Skeletal muscle satellite cell (primary cell): ENCODE measurements around the gene MAP7D3.

Source experiments
- H3K27me3 ChIP-seq: 2 replicates; pipeline ENCODE4 v1.7.0; 2013; ENCODE audit warnings: low read length; ENCODE audit not compliant: control insufficient read depth, insufficient read depth
- H3K36me3 ChIP-seq: 2 replicates; pipeline ENCODE4 v1.7.0; 2013; ENCODE audit warnings: mild to moderate bottlenecking, control low read depth, low read length; ENCODE audit not compliant: insufficient read depth
- H3K4me1 ChIP-seq: 2 replicates; pipeline ENCODE4 v1.7.0; 2013; ENCODE audit warnings: low read length; ENCODE audit not compliant: control insufficient read depth, insufficient read depth
- H3K4me2 ChIP-seq: 2 replicates; pipeline ENCODE4 v1.7.0; 2013; ENCODE audit warnings: mild to moderate bottlenecking, low read length
- H3K4me3 ChIP-seq: 2 replicates; pipeline ENCODE4 v1.7.0; 2013; ENCODE audit warnings: low read length
- H3K9ac ChIP-seq: 2 replicates; pipeline ENCODE4 v1.7.0; 2013; ENCODE audit warnings: mild to moderate bottlenecking, low read depth, low read length, moderate library complexity
- H3K9me3 ChIP-seq: replicated peaks from 2 replicates; pipeline ENCODE4 v1.7.0; 2013; ENCODE audit warnings: mild to moderate bottlenecking, control low read depth, low read length

The MAP7D3 gene

DNA sequence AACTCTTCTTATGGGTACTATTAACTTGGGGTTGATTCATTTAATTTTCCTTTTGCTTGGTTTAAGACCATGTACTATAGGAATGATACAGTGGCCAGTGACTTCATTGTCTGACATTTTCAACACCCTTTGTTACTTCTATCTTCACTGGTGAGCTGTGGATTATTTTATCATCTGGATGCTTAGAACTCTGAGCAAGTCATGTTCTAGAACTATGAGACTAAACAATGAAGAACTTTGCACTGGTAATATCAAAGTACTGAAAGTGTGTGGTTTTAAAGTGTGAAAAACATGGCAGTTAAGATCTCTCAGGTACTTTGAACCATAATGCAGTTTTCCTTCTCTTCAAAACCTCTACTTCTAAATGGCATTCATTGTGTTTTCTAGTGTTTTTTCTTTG is 47.8 kb downstream of the MAP7D3 start:
- Histone ChIP-seq H3K4me1 (peaks cover 51% of the 10 kb centered on the region), H3K4me3 (no peak overlapping the region), H3K27me3 (no peaks in the 10 kb centered on the region), H3K36me3 (peaks cover 3% of the 10 kb centered on the region), H3K9me3 (no peaks in the 10 kb centered on the region), H3K4me2 (peak overlapping the region; percentile 29), H3K9ac (peak overlapping the region; percentile 46)

DNA sequence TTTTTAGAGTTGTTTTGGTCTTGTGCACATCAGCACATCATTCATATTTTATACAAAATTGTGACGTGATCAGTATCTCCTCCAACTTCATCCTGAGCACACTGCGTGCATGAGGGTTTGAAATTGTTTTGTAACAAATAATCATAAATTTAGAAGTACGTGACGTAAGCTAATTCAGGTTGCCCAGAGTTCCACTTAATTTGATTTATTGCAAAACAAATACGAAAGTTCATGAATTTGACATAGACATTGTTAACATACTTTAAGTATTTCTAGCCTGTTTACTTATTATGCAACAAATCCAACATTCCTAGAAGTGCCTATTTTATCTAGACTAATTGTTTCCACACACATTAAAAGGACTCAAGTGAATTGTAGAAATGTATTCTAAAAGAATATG is 48.3 kb downstream of the MAP7D3 start:
- peaks cover 3% of the 10 kb centered on the region for H3K36me3 ChIP-seq
- H3K4me1 ChIP-seq: peaks cover 56% of the 10 kb centered on the region
- H3K4me2 ChIP-seq: peak overlapping the region; percentile 29
- H3K9ac ChIP-seq: peak overlapping the region; percentile 46
- no peaks in the 10 kb centered on the region for H3K27me3 ChIP-seq
- H3K9me3 ChIP-seq: no peaks in the 10 kb centered on the region
- no peak overlapping the region for H3K4me3 ChIP-seq

DNA sequence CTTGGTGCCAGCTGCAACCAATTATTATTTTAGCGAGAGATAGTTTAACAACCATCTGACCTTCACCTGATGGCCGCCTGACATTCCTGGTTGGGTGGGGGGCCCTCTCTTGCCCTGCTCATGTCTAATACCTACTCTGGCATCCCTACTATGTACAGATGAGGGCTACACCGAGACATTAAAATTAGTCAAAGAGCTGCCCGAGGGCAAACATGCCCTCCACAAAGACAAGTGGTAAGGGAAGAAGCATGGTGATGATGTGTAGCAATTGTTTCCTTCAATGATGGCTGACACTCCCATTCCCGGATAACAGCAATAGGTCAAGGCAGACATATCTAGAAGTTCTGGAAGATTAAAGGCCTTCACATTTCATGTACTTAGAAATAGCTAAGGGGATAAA is 49.6 kb downstream of the MAP7D3 start:
- Histone ChIP-seq H3K36me3 (no peaks in the 10 kb centered on the region), H3K4me3 (no peak overlapping the region), H3K4me2 (no peak overlapping the region), H3K9ac (no peak overlapping the region), H3K9me3 (no peaks in the 10 kb centered on the region), H3K4me1 (peaks cover 64% of the 10 kb centered on the region), H3K27me3 (no peaks in the 10 kb centered on the region)

DNA sequence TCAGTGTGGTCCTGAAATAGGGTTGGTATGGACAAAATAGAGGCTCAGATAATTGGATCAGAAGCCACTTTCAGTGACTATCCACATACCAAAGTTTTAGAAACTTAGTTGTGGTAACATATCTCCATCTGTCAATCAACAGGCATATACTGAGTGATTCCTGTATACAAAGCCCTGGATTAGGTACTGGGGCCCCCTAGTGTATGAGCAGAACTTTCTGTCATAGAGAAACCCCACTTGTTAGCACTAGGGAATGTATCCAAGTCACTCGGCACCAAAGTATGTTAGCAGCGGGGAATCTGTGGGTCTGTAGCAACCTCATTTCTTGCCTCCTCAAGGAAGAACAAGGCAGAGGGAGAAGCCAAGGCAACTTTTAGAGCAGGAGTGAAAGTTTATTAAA is 50.7 kb downstream of the MAP7D3 start:
- Histone ChIP-seq H3K4me2 (no peak overlapping the region), H3K4me1 (peaks cover 71% of the 10 kb centered on the region), H3K9me3 (no peaks in the 10 kb centered on the region)

DNA sequence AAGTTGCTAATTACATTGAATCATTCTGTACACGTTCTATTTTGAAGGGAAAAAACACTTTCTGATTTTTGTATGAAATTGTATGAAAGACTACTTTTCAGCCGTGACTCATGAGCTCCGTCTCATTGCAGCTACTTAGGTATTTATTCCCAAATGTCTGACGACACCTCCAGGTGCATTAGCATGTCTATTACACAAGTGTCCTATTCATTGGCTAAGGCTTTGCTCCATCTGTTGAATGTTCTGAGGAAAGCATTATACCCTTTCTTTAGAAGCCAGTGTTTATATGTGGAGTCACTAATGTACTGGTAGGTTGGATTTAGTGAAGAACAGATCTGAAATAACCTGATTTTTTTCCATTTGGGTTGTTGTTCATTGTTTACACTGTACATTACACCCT is 51.8 kb downstream of the MAP7D3 start:
- peaks cover 64% of the 10 kb centered on the region for H3K4me1 ChIP-seq
- no peak overlapping the region for H3K4me3 ChIP-seq
- H3K36me3 ChIP-seq: no peaks in the 10 kb centered on the region
- peak overlapping the region; percentile 54 for H3K9ac ChIP-seq
- H3K27me3 ChIP-seq: no peaks in the 10 kb centered on the region
- no peaks in the 10 kb centered on the region for H3K9me3 ChIP-seq
- peak overlapping the region; percentile 36 for H3K4me2 ChIP-seq

More for the DNA sequence above, 50.7 kb downstream of the MAP7D3 start:
- H3K27me3 ChIP-seq: no peaks in the 10 kb centered on the region
- H3K36me3 ChIP-seq: no peaks in the 10 kb centered on the region
- H3K9ac ChIP-seq: peak overlapping the region; percentile 43
- H3K4me3 ChIP-seq: no peak overlapping the region

DNA sequence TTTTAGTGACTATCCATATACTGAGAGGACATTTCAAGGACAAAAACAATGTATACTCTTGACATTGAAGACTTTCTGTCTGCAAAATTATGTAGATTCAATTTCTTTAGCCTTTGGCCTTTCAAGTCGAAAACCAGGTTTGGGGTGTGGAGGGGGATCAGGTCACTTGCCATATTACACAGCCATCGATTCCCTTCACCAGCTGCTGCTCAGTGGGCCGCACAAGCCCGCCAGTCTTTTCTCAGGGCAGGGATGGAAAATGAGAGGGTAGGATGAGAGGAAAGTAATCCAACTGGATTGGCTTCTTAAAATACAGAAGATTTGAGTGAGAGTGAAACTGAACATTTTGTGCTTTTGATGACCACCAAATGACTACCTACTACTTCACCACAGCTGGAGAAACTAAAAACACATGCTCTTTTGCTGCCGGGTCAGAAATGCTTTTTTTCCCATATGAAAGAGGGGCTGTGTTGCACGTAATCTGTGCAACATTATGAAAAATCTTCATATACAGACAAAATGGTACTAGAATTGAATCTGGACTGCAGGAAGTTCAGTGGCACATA is 52.4 kb downstream of the MAP7D3 start:
- peak overlapping the region; percentile 54 for H3K9ac ChIP-seq
- H3K9me3 ChIP-seq: no peaks in the 10 kb centered on the region
- peaks cover 59% of the 10 kb centered on the region for H3K4me1 ChIP-seq
- H3K36me3 ChIP-seq: no peaks in the 10 kb centered on the region
- no peak overlapping the region for H3K4me3 ChIP-seq
- H3K4me2 ChIP-seq: peak overlapping the region; percentile 36
- no peaks in the 10 kb centered on the region for H3K27me3 ChIP-seq

DNA sequence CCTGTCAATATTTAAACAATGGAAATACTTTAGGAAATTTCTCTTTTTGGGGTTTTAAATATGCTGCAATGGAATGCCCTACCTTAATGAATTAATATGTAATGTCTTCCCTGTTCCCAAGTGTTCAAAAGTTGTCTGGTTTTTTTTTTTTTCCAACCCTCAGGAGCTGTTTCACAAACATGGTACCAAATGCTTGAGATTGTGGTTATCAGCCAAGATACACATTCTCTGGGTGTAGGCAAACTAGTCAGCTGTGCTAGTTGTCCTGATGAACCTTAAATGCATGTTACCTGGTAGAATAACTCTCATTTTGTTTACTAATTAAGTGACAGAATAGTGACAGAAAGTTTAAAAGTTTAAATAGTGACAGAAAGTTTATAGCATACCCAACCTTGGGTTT is 53.2 kb downstream of the MAP7D3 start:
- no peak overlapping the region for H3K4me3 ChIP-seq
- no peaks in the 10 kb centered on the region for H3K27me3 ChIP-seq

DNA sequence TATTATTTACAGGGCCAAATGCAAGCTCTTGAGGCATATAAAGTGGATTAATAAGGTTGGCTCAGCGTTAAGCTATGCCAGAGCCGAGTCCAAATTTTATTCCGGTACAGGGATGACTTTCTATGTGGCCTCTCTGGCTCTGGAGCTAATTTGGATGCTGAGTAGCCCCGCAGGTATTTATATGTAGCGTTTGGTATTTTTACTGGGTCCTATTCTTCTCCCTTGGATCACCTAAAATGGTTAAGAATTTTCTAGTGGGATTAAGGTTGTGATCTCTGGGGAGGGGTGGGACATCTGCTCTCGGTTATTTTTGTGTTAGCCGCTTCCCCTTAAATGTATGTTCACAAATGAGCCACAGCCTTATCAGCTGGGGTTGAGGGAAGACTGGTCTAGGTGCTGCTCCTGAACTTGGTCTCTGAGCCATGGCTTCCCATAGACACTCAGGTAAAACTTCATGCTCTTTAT is 54.5 kb downstream of the MAP7D3 start:
- Histone ChIP-seq H3K4me2 (peak overlapping the region; percentile 8), H3K9me3 (no peaks in the 10 kb centered on the region), H3K9ac (peak overlapping the region; percentile 53), H3K4me3 (no peak overlapping the region), H3K27me3 (no peaks in the 10 kb centered on the region), H3K4me1 (peaks cover 61% of the 10 kb centered on the region), H3K36me3 (no peaks in the 10 kb centered on the region)

More for the DNA sequence above, 53.2 kb downstream of the MAP7D3 start:
- H3K4me2 ChIP-seq: peak overlapping the region; percentile 36
- H3K4me1 ChIP-seq: peaks cover 59% of the 10 kb centered on the region
- H3K9ac ChIP-seq: peak overlapping the region; percentile 53
- H3K9me3 ChIP-seq: no peaks in the 10 kb centered on the region
- H3K36me3 ChIP-seq: no peaks in the 10 kb centered on the region

DNA sequence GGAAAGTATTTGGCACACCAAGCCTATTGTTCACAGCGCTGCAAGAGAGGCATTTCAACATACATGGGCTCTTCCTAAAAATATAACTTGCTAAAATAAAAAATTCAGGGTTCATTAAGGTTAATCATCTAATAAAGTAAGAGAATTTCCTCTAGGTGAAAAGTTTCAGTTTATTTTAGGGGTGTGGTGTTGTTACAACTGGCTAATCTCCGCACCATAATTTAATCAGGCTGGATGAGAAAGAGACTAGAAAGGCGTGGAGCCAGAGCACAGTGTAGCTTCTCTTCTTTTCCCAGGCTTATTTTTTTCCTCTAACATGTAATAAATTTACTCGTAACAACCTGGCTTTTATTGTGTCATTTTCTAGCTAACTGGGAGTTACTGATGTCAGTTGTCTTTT is 56.0 kb downstream of the MAP7D3 start:
- H3K9me3 ChIP-seq: no peaks in the 10 kb centered on the region
- H3K36me3 ChIP-seq: no peaks in the 10 kb centered on the region
- peaks cover 61% of the 10 kb centered on the region for H3K4me1 ChIP-seq
- no peak overlapping the region for H3K9ac ChIP-seq
- H3K4me2 ChIP-seq: no peak overlapping the region
- H3K27me3 ChIP-seq: no peaks in the 10 kb centered on the region
- no peak overlapping the region for H3K4me3 ChIP-seq

DNA sequence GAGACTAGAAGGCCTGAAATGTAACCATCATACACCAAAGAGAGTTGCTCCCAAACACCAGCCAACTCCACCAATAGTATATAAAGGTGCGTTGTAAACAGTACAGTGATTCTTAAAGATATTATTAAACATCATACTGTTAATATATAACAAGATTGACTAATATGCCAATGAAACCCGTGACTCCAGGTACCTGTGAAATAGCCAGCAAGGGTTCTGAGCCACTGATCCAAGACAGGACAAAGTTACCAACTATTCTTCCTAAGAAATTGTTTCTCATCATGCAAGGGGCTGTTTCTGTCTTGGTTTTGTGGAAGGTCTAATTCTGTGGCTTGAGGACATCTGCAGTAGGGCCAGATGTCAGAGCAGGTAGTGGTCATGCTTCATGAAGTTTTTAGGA is 56.7 kb downstream of the MAP7D3 start:
- H3K9me3 ChIP-seq: no peaks in the 10 kb centered on the region
- no peak overlapping the region for H3K4me3 ChIP-seq
- no peaks in the 10 kb centered on the region for H3K27me3 ChIP-seq
- no peak overlapping the region for H3K4me2 ChIP-seq
- H3K4me1 ChIP-seq: peaks cover 54% of the 10 kb centered on the region
- no peaks in the 10 kb centered on the region for H3K36me3 ChIP-seq
- no peak overlapping the region for H3K9ac ChIP-seq

DNA sequence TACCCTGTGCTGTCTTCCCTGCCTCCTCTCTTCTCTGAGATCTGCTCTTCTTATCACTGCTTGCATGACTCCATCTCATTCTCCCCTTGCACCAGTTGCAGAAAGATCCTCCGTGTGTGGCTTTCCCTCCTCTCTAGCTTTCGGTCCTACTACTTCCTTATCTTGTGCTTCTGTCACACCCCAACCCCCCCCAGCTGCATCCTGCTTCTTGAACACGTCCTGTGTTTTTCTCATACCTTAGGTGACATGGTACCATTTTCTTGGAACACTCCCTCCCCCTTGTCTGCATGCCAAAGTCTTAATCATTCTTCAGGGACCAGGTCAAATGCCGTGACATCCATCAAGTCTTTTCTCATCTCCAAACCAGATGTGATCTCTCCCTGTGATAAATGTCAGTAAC is 57.4 kb downstream of the MAP7D3 start:
- peaks cover 47% of the 10 kb centered on the region for H3K4me1 ChIP-seq
- H3K9me3 ChIP-seq: no peaks in the 10 kb centered on the region
- peak overlapping the region; percentile 50 for H3K4me2 ChIP-seq
- no peaks in the 10 kb centered on the region for H3K36me3 ChIP-seq
- no peaks in the 10 kb centered on the region for H3K27me3 ChIP-seq
- no peak overlapping the region for H3K4me3 ChIP-seq
- H3K9ac ChIP-seq: peak overlapping the region; percentile 7

DNA sequence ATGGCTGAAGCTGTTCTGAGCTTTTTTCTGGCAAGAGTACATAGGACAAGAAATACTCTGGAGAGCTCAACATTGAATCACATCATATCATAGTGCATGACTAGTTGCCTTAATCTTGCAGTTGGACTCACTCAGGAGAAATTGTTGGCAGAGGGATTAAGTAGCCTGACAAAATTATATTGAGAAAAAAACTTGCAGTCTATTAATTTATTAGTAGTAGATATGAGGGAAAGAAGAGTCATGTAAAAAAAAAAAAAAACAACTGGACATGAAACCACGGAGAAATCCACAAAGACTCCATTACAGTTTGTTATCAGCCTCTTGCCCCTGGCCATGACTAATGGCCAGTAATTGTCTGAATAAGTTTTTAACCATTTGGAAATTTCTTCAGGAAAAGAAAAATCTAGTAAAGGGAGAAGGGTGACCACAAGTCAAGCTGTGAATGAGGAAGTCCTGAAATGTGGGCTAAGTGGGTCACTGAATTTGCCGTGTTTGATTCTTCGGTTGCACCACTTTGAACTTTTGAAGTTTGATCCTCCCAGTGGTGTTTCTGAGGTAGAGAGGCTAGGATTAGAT is 58.3 kb downstream of the MAP7D3 start:
- no peaks in the 10 kb centered on the region for H3K27me3 ChIP-seq
- peaks cover 39% of the 10 kb centered on the region for H3K4me1 ChIP-seq
- no peaks in the 10 kb centered on the region for H3K36me3 ChIP-seq
- peak overlapping the region; percentile 7 for H3K9ac ChIP-seq
- H3K9me3 ChIP-seq: no peaks in the 10 kb centered on the region
- H3K4me2 ChIP-seq: peak overlapping the region; percentile 50
- no peak overlapping the region for H3K4me3 ChIP-seq
